H9 (cell line): ENCODE results near the gene MATN1. TPM values are rescaled to one million over a fixed set of nuclear protein-coding genes. Genes with fewer than 3 reads are reported as not detected.

Experiments
- DNase-seq: peaks from one replicate; pipeline ENCODE4 v3.0.0-alpha.2; 2017
- H2AFZ ChIP-seq: one replicate; pipeline ENCODE4 v1.6.1; 2013; ENCODE audit warnings: mild to moderate bottlenecking, low read length, control low read depth, moderate library complexity
- H2AK5ac ChIP-seq: 2 replicates; pipeline ENCODE4 v1.6.1; 2013; ENCODE audit warnings: low read length, control low read depth, mixed read lengths; ENCODE audit not compliant: insufficient read length
- H2BK120ac ChIP-seq: one replicate; pipeline ENCODE4 v1.6.1; 2013; ENCODE audit warnings: low read depth, mild to moderate bottlenecking, low read length, control low read depth, inconsistent platforms; ENCODE audit not compliant: poor library complexity, severe bottlenecking
- H2BK12ac ChIP-seq: 2 replicates; pipeline ENCODE4 v1.6.1; 2013; ENCODE audit warnings: low read length, control low read depth, mixed read lengths, low read depth; ENCODE audit not compliant: insufficient read length
- H2BK15ac ChIP-seq: 2 replicates; pipeline ENCODE4 v1.6.1; 2013; ENCODE audit warnings: low read depth, low read length, control low read depth
- H2BK20ac ChIP-seq: one replicate; pipeline ENCODE4 v1.6.1; 2013; ENCODE audit warnings: low read depth, mild to moderate bottlenecking, low read length, control low read depth, inconsistent platforms; ENCODE audit not compliant: poor library complexity, severe bottlenecking
- H2BK5ac ChIP-seq: 2 replicates; pipeline ENCODE4 v1.6.1; 2013; ENCODE audit warnings: low read length, control low read depth, mixed read lengths; ENCODE audit not compliant: insufficient read length
- H3K14ac ChIP-seq: 2 replicates; pipeline ENCODE4 v1.6.1; 2013; ENCODE audit warnings: low read length, control low read depth; ENCODE audit not compliant: insufficient read depth
- H3K18ac ChIP-seq: 2 replicates; pipeline ENCODE4 v1.6.1; 2013; ENCODE audit warnings: low read depth, mild to moderate bottlenecking, mixed read lengths, low read length, control low read depth; ENCODE audit not compliant: insufficient read length
- H3K23ac ChIP-seq: 2 replicates; pipeline ENCODE4 v1.6.1; 2013; ENCODE audit warnings: low read length, control low read depth, mixed read lengths, low read depth; ENCODE audit not compliant: insufficient read length
- H3K23me2 ChIP-seq: 2 replicates; pipeline ENCODE4 v1.6.1; 2013; ENCODE audit warnings: low read depth, mild to moderate bottlenecking, mixed read lengths, low read length, control low read depth; ENCODE audit not compliant: insufficient read length, poor library complexity, severe bottlenecking
- H3K27ac ChIP-seq: 2 replicates; pipeline ENCODE4 v1.5.1; 2013; ENCODE audit warnings: low read length, control low read depth, mixed read lengths, low read depth; ENCODE audit not compliant: insufficient read length
- H3K27me3 ChIP-seq: 2 replicates; pipeline ENCODE4 v1.6.1; 2013; ENCODE audit warnings: low read length, control low read depth, inconsistent platforms; ENCODE audit not compliant: insufficient read depth
- H3K4ac ChIP-seq: 2 replicates; pipeline ENCODE4 v1.6.1; 2013; ENCODE audit warnings: low read depth, mild to moderate bottlenecking, control low read depth, inconsistent platforms, low read length, moderate library complexity
- H3K4me1 ChIP-seq: 2 replicates; pipeline ENCODE4 v1.6.1; 2013; ENCODE audit warnings: low read length, control low read depth, inconsistent platforms; ENCODE audit not compliant: insufficient read depth
- H3K4me2 ChIP-seq: 2 replicates; pipeline ENCODE4 v1.6.1; 2013; ENCODE audit warnings: low read length, control low read depth, mixed read lengths; ENCODE audit not compliant: insufficient read length, insufficient read depth
- H3K56ac ChIP-seq: 2 replicates; pipeline ENCODE4 v1.6.1; 2013; ENCODE audit warnings: low read depth, mild to moderate bottlenecking, mixed read lengths, low read length, control low read depth; ENCODE audit not compliant: insufficient read length
- H3K79me1 ChIP-seq: 2 replicates; pipeline ENCODE4 v1.6.1; 2013; ENCODE audit warnings: low read depth, mild to moderate bottlenecking, moderate library complexity, low read length, control low read depth, inconsistent platforms; ENCODE audit not compliant: insufficient read depth, poor library complexity, severe bottlenecking
- H3K79me2 ChIP-seq: 2 replicates; pipeline ENCODE4 v1.6.1; 2013; ENCODE audit warnings: low read length, control low read depth, inconsistent platforms; ENCODE audit not compliant: insufficient read depth
- H3K9ac ChIP-seq: 2 replicates; pipeline ENCODE4 v1.6.1; 2013; ENCODE audit warnings: low read length, control low read depth, mixed read lengths; ENCODE audit not compliant: insufficient read length; ENCODE audit errors: extremely low read depth
- H3K9me3 ChIP-seq: one replicate; pipeline ENCODE4 v1.6.1; 2013; ENCODE audit warnings: low read depth, low read length, inconsistent platforms; ENCODE audit not compliant: control insufficient read depth
- H3T11ph ChIP-seq: one replicate; pipeline ENCODE4 v1.6.1; 2013; ENCODE audit warnings: mild to moderate bottlenecking, low read length, control low read depth, inconsistent platforms
- H4K20me1 ChIP-seq: one replicate; pipeline ENCODE4 v1.6.1; 2013; ENCODE audit not compliant: control insufficient read depth, insufficient read length, insufficient read depth
- H4K5ac ChIP-seq: 2 replicates; pipeline ENCODE4 v1.6.1; 2013; ENCODE audit warnings: low read depth, mild to moderate bottlenecking, mixed read lengths, low read length, control low read depth; ENCODE audit not compliant: insufficient read length
- H4K8ac ChIP-seq: replicated peaks from 2 replicates; pipeline ENCODE4 v1.6.1; 2013; ENCODE audit warnings: low read length, control low read depth, mixed read lengths, low read depth; ENCODE audit not compliant: insufficient read length
- H4K91ac ChIP-seq: 2 replicates; pipeline ENCODE4 v1.6.1; 2013; ENCODE audit warnings: low read depth, mild to moderate bottlenecking, moderate library complexity, mixed read lengths, low read length, control low read depth; ENCODE audit not compliant: insufficient read length
- H3K27ac Mint-ChIP-seq, 3 experiments: 2 replicates in 2 of 3; 3 replicates in 1 of 3; pipeline ENCODE4 v1.8.0; 2020 to 2021; ENCODE audit warnings: mixed read lengths in 3 of 3, mild to moderate bottlenecking in 1 of 3, moderate library complexity in 1 of 3
- H3K27me3 Mint-ChIP-seq: 2 replicates; pipeline ENCODE4 v1.8.0; 2021; ENCODE audit warnings: low read depth, mild to moderate bottlenecking, moderate library complexity, mixed read lengths
- H3K36me3 Mint-ChIP-seq, 3 experiments: 2 replicates in 2 of 3; 3 replicates in 1 of 3; pipeline ENCODE4 v1.8.0; 2020 to 2021; ENCODE audit warnings: low read depth in 3 of 3, mixed read lengths in 3 of 3; ENCODE audit not compliant: insufficient read depth in 1 of 3
- H3K4me1 Mint-ChIP-seq, 2 experiments: 2 replicates each; pipeline ENCODE4 v1.8.0; 2020; ENCODE audit warnings: mixed read lengths in 2 of 2
- H3K4me3 Mint-ChIP-seq, 2 experiments: 2 replicates in 1 of 2; 3 replicates in 1 of 2; pipeline ENCODE4 v1.8.0; 2020 to 2021; ENCODE audit warnings: mild to moderate bottlenecking in 2 of 2, mixed read lengths in 2 of 2, moderate library complexity in 1 of 2
- H3K9me3 Mint-ChIP-seq, 2 experiments: 2 replicates in 1 of 2; 3 replicates in 1 of 2; pipeline ENCODE4 v1.8.0; 2020; ENCODE audit warnings: mild to moderate bottlenecking in 2 of 2, mixed read lengths in 2 of 2, moderate library complexity in 1 of 2
- WGBS: extraction: QIAGEN DNeasy Blood & Tissue Kit; methylation state at CpG from one replicate; pipeline ENCODE4 v1.1.7; 2013; ENCODE audit warnings: missing lambda C conversion rate, low lambda C conversion rate, mixed read lengths; ENCODE audit not compliant: insufficient read length; ENCODE audit errors: extremely low coverage; 5-methylcytosine and 5-hydroxymethylcytosine counted together
- total RNA-seq: library from RNA; stranded (reverse); gene quantifications from 2 replicates; pipeline ENCODE4 v1.2.1, GENCODE V29; 2021
- TF ChIP-seq, protein P1 (sequence below): fragments of 200-600 bp; sonication (generic); conservative IDR thresholded peaks from 3 replicates; pipeline ENCODE4 v1.8.0; 2021; ENCODE audit warnings: antibody characterized with exemption, mild to moderate bottlenecking

MATN1 gene
- total RNA-seq, 1 experiment from 2014 or later = not detected

DNA sequence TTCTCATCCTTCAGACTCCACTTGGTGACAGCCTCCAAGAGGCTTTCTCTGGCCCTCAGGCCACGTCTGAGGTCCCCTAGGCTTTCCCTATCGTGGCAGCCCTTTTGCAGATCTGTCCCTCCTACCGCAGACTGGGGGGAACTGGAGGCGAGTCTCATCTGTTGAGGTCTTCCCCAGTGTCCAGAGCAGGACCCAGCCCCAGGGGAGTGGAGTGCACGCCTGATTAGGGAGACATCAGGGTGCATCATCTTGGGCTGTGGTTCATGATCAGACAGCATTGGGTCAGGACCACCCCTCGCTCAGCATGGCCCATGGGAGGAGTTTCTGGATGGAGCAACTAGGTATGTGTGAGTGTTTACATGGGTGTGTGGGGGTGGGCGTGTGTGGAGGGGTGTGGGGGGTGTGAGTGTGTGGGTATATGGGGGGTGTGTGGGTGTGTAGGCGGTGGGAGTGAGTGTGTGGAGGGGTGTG lies 8.5 kb upstream of the MATN1 start:
- no peak overlapping the region for H3K4me3 Mint-ChIP-seq
- peaks cover 32 to 35% of the 10 kb centered on the region in 2 experiments for H3K4me1 Mint-ChIP-seq
- H3K23ac ChIP-seq = no peak overlapping the region

More for the DNA sequence above, 8.5 kb upstream of the MATN1 start:
- Histone ChIP-seq H3T11ph (no peak overlapping the region), H3K9me3 (no peaks in the 10 kb centered on the region), H2BK5ac (no peak overlapping the region), H3K79me2 (no peaks in the 10 kb centered on the region), H3K27me3 (no peaks in the 10 kb centered on the region), H3K23me2 (no peaks in the 10 kb centered on the region), H4K5ac (no peak overlapping the region), H3K4ac (no peak overlapping the region), H2BK120ac (no peak overlapping the region), H3K56ac (no peak overlapping the region), H2BK12ac (no peak overlapping the region), H3K9ac (no peak overlapping the region), H3K4me1 (peaks cover 4% of the 10 kb centered on the region; the same call in 1 of the 2 replicates), H2AK5ac (no peak overlapping the region), H3K27ac (no peak overlapping the region), H2BK20ac (no peak overlapping the region), H2AFZ (no peak overlapping the region), H4K91ac (no peak overlapping the region), H3K14ac (no peak overlapping the region), H2BK15ac (no peak overlapping the region), H4K20me1 (no peaks in the 10 kb centered on the region), H3K18ac (no peak overlapping the region), H4K8ac (no peak overlapping the region), H3K79me1 (no peaks in the 10 kb centered on the region), H3K4me2 (no peak overlapping the region)
- Mint-ChIP-seq H3K36me3 (no peaks in the 10 kb centered on the region), H3K27me3 (peaks cover 4% of the 10 kb centered on the region), H3K9me3 (no peaks in the 10 kb centered on the region), H3K27ac (peak overlapping the region in 1 of 3 experiments; percentile 57; a peak in 2 of 7 replicates)
- no CpG with 5 or more reads among the region's 8 CpGs for WGBS
- TF ChIP-seq, protein P1, sequence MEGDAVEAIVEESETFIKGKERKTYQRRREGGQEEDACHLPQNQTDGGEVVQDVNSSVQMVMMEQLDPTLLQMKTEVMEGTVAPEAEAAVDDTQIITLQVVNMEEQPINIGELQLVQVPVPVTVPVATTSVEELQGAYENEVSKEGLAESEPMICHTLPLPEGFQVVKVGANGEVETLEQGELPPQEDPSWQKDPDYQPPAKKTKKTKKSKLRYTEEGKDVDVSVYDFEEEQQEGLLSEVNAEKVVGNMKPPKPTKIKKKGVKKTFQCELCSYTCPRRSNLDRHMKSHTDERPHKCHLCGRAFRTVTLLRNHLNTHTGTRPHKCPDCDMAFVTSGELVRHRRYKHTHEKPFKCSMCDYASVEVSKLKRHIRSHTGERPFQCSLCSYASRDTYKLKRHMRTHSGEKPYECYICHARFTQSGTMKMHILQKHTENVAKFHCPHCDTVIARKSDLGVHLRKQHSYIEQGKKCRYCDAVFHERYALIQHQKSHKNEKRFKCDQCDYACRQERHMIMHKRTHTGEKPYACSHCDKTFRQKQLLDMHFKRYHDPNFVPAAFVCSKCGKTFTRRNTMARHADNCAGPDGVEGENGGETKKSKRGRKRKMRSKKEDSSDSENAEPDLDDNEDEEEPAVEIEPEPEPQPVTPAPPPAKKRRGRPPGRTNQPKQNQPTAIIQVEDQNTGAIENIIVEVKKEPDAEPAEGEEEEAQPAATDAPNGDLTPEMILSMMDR = no peak
- DNase-seq = no peak
